Occipital lobe (tissue), 2 donors: ENCODE results near the gene CYP4Z1. TPM values are rescaled to one million over a fixed set of nuclear protein-coding genes. Genes with fewer than 3 reads are reported as not detected.
A peak's percentile ranks its signal among the peaks of the same experiment; 100 is the strongest.
"Not testable (repeated sequence)": the region's sequence is repeated elsewhere in the genome, so short reads cannot be mapped to it uniquely, and the experiment has no call there.

Source experiments
- DNase-seq: peaks from one replicate; lab custom pipeline; 2025; lab: John Stamatoyannopoulos, UW
- total RNA-seq: library from RNA; depleted of rRNA; stranded (reverse); fragments of >200 nt; gene quantifications from one replicate; pipeline ENCODE4 v1.2.3, GENCODE V29; 2014

CYP4Z1 gene
- total RNA-seq: 0.47 TPM

DNA sequence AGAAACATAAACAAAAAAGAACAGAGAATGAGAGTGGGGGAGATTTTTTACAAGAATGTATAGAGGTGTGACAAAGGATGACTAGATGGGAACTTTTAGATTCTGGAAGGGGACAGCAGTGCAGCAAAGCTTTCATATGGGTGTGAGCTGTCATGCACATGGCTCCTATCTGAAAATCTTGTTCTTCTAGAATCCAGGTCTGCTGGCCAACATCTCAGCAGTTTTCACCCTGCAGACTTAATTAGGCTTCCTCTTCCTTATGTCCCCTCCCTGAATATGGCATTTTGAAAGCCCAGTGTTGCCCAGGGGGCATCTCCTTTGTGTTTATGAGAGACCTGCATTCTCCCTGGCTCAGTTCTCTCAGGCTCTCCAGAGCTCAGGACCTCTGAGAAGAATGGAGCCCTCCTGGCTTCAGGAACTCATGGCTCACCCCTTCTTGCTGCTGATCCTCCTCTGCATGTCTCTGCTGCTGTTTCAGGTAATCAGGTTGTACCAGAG is at the start of gene CYP4Z1:
CYP4Z1 (plus strand) TSS at position 135 of the 498 bp plus-strand sequence; CDS start at position 395, 260 bp downstream.
- no peak for DNase-seq

GRCh38 chr1:47021070-47021469 is 46.0 kb upstream of the CYP4Z1 start:
- DNase-seq: no peak

GRCh38 chr1:47023268-47024140 is 43.5 kb upstream of the CYP4Z1 start, which contains the start of gene CYP4X1:
CYP4X1 (plus strand) TSS chr1:47023669; CDS start chr1:47023818, 149 bp downstream.
- DNase-seq: peak; percentile 37

DNA sequence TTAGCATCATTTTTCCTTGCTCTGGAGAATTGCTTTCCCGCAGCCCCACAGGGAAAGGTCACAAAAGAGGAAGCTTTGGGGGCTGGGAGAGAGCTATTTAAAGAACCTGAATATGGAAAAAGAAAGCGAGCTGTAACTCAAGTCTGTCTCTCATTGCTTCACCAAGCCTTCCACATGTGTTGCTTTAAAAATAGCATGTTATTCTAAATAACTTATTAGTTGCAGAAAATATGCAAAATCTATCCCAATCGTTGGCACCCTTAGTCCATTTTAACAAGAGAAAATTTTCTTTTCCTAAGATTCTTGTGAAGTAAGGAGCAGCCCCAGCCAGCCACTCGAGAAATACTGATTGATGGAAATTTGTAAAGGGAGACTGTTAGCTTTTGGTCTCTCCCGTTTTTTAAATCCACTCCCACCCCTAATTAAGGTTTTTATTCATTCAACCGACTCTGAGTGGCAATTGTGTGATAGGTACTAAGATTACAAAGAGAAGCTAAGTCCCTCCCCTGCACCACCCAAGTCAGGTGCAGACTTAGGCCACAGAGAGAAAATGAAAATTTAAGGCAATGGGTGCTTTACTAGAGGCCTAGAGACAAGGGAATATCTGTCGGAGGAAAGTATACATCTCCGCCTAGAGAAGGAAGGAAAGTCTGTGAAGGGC is 42.8 kb upstream of the CYP4Z1 start:
- no peak for DNase-seq

- DNase-seq: no peak
These were observed 36.7 kb upstream of the CYP4Z1 start for GRCh38 chr1:47030170-47030805.

GRCh38 chr1:47031059-47031458 is 36.0 kb upstream of the CYP4Z1 start:
- no peak for DNase-seq

- no peak for DNase-seq
These were observed 35.4 kb upstream of the CYP4Z1 start for GRCh38 chr1:47031585-47031984.

DNA sequence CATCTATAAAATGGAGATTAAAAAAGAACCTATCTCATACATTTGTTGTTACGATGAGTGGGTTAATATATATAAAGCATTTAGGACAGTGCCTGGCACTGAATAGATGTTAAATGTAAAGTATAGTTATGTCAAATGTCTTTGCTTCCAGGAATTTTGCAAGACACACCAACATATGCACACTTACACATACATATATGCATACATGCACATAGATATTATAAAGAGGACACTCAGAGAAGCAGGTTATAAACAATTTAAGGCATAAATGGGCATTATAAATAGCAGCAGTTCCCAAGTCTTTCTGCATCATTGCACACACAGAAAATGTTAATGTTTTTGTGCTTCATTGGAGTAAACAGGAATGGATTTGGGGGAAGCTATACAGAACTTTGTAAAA is 30.3 kb upstream of the CYP4Z1 start:
- no peak for DNase-seq

DNA sequence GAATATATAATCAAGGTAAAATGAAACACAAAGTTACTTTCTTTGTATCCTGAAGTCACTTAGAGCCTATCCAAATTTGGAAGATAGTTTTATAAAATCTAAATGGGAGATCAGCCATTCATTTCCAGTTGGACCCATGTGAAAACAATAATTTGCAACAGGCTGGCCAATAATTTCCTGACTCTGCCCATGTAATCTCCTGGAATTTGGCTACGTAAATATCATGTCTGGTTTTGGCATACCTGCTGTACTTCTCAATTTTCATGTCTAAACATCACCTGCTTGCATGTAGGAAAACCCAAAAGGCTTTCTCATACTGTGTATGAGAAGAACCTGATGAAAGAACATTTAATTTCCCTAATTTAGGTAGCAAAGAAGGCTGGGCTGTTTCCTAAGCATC is 7.7 kb upstream of the CYP4Z1 start:
- DNase-seq: no peak

DNA sequence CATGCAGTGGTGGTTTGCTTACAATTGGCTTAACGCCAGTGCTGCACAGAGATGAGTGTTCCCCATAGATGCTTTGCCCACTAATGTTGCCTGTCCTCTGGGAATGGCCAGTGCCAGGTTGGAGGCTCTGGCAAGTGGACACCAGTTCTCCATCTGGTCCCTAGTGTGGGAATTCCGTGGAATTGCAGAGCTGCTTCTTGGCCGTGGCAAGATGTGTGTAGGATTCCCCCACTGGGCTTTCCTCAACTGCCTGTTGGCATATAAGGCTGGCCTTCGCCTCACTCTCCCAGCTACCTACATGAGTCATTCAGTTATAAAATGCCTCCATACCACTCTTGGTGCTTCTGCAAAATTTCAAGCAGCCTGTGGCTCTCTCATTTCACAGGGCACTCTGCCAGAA is 2.0 kb downstream of the CYP4Z1 start:
- not testable (repeated sequence) for DNase-seq

- not testable (repeated sequence) for DNase-seq
These were observed 2.5 kb downstream of the CYP4Z1 start for GRCh38 chr1:47069509-47069908.

- DNase-seq: not testable (repeated sequence)
These were observed 22.3 kb downstream of the CYP4Z1 start for GRCh38 chr1:47089356-47089755.

DNA sequence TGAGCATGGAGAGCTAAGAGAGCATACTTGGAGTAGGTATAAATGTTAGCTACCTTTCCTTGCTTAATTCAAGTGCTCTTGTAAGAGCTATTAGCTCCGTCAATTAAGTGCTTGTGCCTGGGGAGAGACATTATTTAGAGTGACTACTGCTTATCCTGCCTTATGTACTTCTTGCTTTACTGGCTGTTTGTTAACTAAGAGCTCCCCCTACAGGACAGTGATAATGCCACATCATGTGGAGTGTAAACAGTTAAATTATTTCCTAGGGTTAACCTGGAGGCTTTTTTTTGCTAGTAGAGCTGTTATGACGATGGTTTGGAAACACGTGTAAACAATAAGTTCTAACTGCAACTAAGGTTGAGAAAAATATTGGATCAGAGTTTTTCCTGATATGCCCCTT is 24.4 kb downstream of the CYP4Z1 start:
- DNase-seq: not testable (repeated sequence)

DNA sequence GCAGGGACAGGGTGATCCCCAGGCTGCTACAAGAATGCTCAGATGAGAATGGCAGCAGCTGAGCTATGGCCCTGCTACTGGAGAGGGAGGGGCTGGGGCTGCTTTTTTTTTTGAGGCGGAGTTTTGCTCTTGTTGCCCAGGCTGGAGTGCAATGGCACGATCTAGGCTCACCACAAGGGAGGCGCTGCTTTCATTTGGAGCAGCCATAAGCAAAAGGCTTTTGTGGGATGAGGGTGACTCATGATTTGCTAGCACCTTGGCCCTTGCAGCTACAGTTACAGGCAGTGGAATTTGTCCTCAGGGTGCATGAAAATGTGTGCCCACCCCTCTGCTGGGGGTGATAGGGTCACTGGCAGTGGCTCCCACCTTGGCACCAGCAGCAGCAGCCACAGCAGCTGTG is 37.8 kb downstream of the CYP4Z1 start:
- DNase-seq: no peak

DNA sequence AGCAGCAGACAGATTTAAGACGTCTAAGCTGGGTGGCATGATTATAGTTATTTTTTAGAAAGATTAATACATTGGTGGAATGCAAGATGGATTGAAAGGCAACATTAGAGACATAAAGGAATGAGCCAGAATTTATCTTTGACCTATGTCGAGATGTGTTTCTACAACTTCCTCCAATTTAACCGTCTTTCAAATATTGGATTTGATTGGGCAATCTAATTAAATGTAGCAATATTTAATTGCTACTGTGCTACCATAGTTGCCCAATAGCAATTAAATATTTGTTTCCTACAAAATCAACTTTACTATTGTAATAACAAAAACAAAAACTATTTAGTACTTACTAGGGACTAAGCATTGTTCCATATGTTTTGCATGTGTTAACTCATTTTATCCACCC is 39.8 kb downstream of the CYP4Z1 start:
- DNase-seq: no peak

GRCh38 chr1:47107851-47108574 is 41.0 kb downstream of the CYP4Z1 start:
- DNase-seq: not testable (repeated sequence)

- DNase-seq: not testable (repeated sequence)
These were observed 42.5 kb downstream of the CYP4Z1 start for GRCh38 chr1:47109482-47109881.

DNA sequence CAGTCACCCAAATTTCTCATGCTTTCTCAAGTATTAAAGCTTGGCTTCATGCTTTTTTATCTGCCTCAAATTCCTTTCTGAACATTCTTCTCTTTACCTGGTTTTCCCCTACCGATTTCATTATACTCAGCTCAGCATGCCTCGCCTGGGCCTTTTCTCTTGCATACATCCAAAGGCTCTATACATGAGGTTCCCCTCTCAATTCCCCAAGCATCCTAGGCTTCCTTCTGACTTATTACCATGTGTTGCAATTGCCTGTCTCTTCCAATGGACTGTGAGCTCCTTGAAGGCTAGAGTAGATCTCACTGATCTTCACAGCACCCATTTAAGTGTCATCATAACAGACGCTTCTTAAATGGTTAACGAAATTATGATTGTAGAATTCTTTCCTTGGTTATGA is 46.1 kb downstream of the CYP4Z1 start:
- DNase-seq: no peak

GRCh38 chr1:47121039-47121438 is 54.0 kb downstream of the CYP4Z1 start:
- DNase-seq: not testable (repeated sequence)

GRCh38 chr1:47124834-47125233 is 57.8 kb downstream of the CYP4Z1 start:
- DNase-seq: not testable (repeated sequence)

DNA sequence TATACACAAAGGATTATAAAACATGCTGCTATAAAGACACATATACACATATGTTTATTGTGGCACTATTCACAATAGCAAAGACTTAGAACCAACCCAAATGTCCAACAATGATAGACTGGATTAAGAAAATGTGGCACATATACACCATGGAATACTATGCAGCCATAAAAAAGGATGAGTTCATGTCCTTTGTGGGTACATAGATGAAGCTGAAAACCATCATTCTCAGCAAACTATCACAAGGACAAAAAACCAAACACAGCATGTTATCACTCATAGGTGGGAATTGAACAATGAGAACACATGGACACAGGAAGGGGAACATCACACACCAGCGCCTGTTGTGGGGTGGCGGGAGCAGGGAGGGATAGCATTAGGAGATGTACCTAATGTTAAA is 60.0 kb downstream of the CYP4Z1 start:
- DNase-seq: not testable (repeated sequence)
